CD4-positive, alpha-beta memory T cell (primary cell): ENCODE measurements around the gene P4HB. TPM values are rescaled to one million over a fixed set of nuclear protein-coding genes. Genes with fewer than 3 reads are reported as not detected.

Experiments
- CTCF ChIA-PET: fragments of 350-600 bp; sonication (Branson Sonifier 250); formaldehyde crosslinking; loops from one replicate; lab custom pipeline; 2021; ENCODE audit warnings: inconsistent platforms; ENCODE audit not compliant: partially characterized antibody; lab: Charles Lee
- POLR2A ChIA-PET: fragments of 350-600 bp; sonication (Branson Sonifier 250); formaldehyde crosslinking; loops from one replicate; lab custom pipeline; 2021; ENCODE audit not compliant: partially characterized antibody; lab: Charles Lee
- DNase-seq, 5 donors: peaks; one replicate each; pipeline versions ENCODE4 v3.0.0 to v3.0.0-alpha.2; 2020 to 2022; ENCODE audit warnings: mixed read lengths in 1 of 5
- H3K27ac ChIP-seq: one replicate; pipeline ENCODE4 v1.7.0; 2013; ENCODE audit warnings: low read depth, low read length
- H3K27me3 ChIP-seq: 2 replicates; pipeline ENCODE4 v1.7.0; 2013; ENCODE audit warnings: mild to moderate bottlenecking, low read length, moderate library complexity; ENCODE audit not compliant: insufficient read depth
- H3K36me3 ChIP-seq: 2 replicates; pipeline ENCODE4 v1.7.0; 2013; ENCODE audit warnings: mild to moderate bottlenecking, low read length, moderate library complexity; ENCODE audit not compliant: insufficient read depth
- H3K4me1 ChIP-seq: 2 replicates; pipeline ENCODE4 v1.7.0; 2013; ENCODE audit warnings: mild to moderate bottlenecking, low read length, moderate library complexity; ENCODE audit not compliant: insufficient read depth
- H3K4me3 ChIP-seq, 2 donors: one replicate each; pipeline ENCODE4 v1.7.0; 2013; ENCODE audit warnings: low read length in 2 of 2, mild to moderate bottlenecking in 1 of 2
- H3K9me3 ChIP-seq, 2 donors: one replicate each; pipeline ENCODE4 v1.7.0; 2013; ENCODE audit warnings: low read length in 2 of 2, control low read depth in 1 of 2; ENCODE audit not compliant: control insufficient read depth in 1 of 2
- H3K27ac Mint-ChIP-seq, 7 donors: one replicate each; pipeline ENCODE4 v1.8.0; 2020 to 2021; ENCODE audit warnings: mixed read lengths in 7 of 7, mild to moderate bottlenecking in 6 of 7, inconsistent platforms in 3 of 7, moderate library complexity in 3 of 7
- H3K27me3 Mint-ChIP-seq, 2 donors: one replicate each; pipeline ENCODE4 v1.8.0; 2020 to 2021; ENCODE audit warnings: mixed read lengths in 2 of 2
- H3K36me3 Mint-ChIP-seq, 2 donors: one replicate each; pipeline ENCODE4 v1.8.0; 2020 to 2021; ENCODE audit warnings: mixed read lengths in 2 of 2, inconsistent platforms in 1 of 2, mild to moderate bottlenecking in 1 of 2
- H3K4me1 Mint-ChIP-seq, 4 donors: one replicate each; pipeline ENCODE4 v1.8.0; 2020 to 2021; ENCODE audit warnings: mixed read lengths in 4 of 4, mild to moderate bottlenecking in 1 of 4
- H3K4me3 Mint-ChIP-seq, 8 donors: one replicate each; pipeline ENCODE4 v1.8.0; 2020 to 2021; ENCODE audit warnings: mixed read lengths in 8 of 8, mild to moderate bottlenecking in 7 of 8, moderate library complexity in 6 of 8, inconsistent platforms in 3 of 8
- H3K9me3 Mint-ChIP-seq, 8 donors: one replicate each; pipeline ENCODE4 v1.8.0; 2020 to 2021; ENCODE audit warnings: mixed read lengths in 8 of 8, mild to moderate bottlenecking in 5 of 8, inconsistent platforms in 3 of 8, moderate library complexity in 1 of 8
- intact Hi-C: fragments of 100-400 bp; cut with micrococcal nuclease; formaldehyde crosslinking; loops from one replicate; pipeline ENCODE4 v1.15.1; 2023
- polyA plus RNA-seq, 2 donors: library from polyadenylated mRNA; unstranded; fragments of 300-500 nt; fragmentation: Illumina TruSeq; gene quantifications; one replicate each; pipeline ENCODE4 v1.2.3, GENCODE V29; 2021
- total RNA-seq, 2 experiments: library from RNA; stranded (reverse); gene quantifications; one replicate each; pipeline ENCODE4 v1.2.3, GENCODE V29; 2021

P4HB gene
- total and polyA plus RNA-seq, 4 experiments from 2014 or later, result 272 to 409 (median 365) TPM

DNA sequence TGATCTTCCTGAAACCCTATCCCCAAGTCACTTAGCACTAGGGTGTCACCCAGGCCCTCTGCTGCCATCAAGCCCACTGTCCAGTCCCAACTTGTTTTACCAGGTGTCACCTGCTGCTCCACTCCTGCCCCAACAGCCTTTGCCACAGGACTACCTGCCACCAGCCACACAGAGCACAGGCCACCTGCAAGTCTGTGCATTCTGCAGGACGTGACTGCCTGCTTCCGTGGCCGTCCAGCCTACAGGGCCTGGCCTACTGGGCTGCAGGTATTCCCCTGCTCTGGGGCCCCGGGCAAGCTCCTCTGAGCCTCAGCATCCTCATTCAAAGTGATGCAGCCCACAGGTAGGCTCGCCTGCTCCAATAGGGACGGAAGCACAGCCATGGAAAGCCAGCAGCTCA is 30.5 kb downstream of the P4HB start:
- Histone ChIP-seq H3K9me3 (no peaks in the 10 kb centered on the region), H3K27me3 (no peaks in the 10 kb centered on the region), H3K4me1 (peaks cover 23% of the 10 kb centered on the region), H3K27ac (no peak overlapping the region), H3K36me3 (no peaks in the 10 kb centered on the region), H3K4me3 (no peak overlapping the region)
- Mint-ChIP-seq H3K9me3 (no peaks in the 10 kb centered on the region), H3K27ac (peak overlapping the region in 3 of 7 donors; percentile 29 to 96 (median 47)), H3K4me1 (peaks cover 15 to 40% (median 24%) of the 10 kb centered on the region in 4 donors), H3K27me3 (no peaks in the 10 kb centered on the region), H3K36me3 (peaks cover 5 to 10% of the 10 kb centered on the region in 2 donors), H3K4me3 (no peak overlapping the region)
- CTCF ChIA-PET, result no interaction called here
- POLR2A ChIA-PET, result no interaction called here
- intact Hi-C loops, result loop anchor here (5.0 kb wide), 1 partner anchor 42 kb away; the partner anchor contains the start of gene ARHGDIA
- no peak for DNase-seq

GRCh38 chr17:81828656-81829055 is 31.7 kb downstream of the P4HB start:
- Histone ChIP-seq H3K27me3 (no peaks in the 10 kb centered on the region), H3K9me3 (no peaks in the 10 kb centered on the region), H3K27ac (no peak overlapping the region), H3K36me3 (no peaks in the 10 kb centered on the region), H3K4me1 (peaks cover 19% of the 10 kb centered on the region), H3K4me3 (no peak overlapping the region)
- ChIA-PET POLR2A (no interaction called here), CTCF (no interaction called here)
- no peak for DNase-seq
- Mint-ChIP-seq H3K36me3 (peaks cover 5 to 12% of the 10 kb centered on the region in 2 donors), H3K4me1 (peaks cover 15 to 36% (median 21%) of the 10 kb centered on the region in 4 donors), H3K27ac (peak overlapping the region in 4 of 7 donors; percentile 22 to 64 (median 51)), H3K27me3 (no peaks in the 10 kb centered on the region), H3K9me3 (no peaks in the 10 kb centered on the region), H3K4me3 (peak overlapping the region in 1 of 8 donors; percentile 30)
- intact Hi-C loops, result no loop called here

- H3K4me1 Mint-ChIP-seq, result peaks cover 7 to 20% (median 8%) of the 10 kb centered on the region in 4 donors
- Histone ChIP-seq H3K36me3 (no peaks in the 10 kb centered on the region), H3K27ac (no peak overlapping the region), H3K27me3 (no peaks in the 10 kb centered on the region), H3K9me3 (no peaks in the 10 kb centered on the region), H3K4me3 (no peak overlapping the region), H3K4me1 (peaks cover 6% of the 10 kb centered on the region)
- peaks cover 5 to 9% of the 10 kb centered on the region in 2 donors for H3K36me3 Mint-ChIP-seq
- H3K9me3 Mint-ChIP-seq, result no peaks in the 10 kb centered on the region
- no peak for DNase-seq
- H3K27me3 Mint-ChIP-seq, result no peaks in the 10 kb centered on the region
- ChIA-PET CTCF (no interaction called here), POLR2A (no interaction called here)
- intact Hi-C loops, result no loop called here
- H3K27ac Mint-ChIP-seq, result peak overlapping the region in 2 of 7 donors; percentile 31 to 41
- H3K4me3 Mint-ChIP-seq, result peak overlapping the region in 1 of 8 donors; percentile 56
These were observed 34.4 kb downstream of the P4HB start for GRCh38 chr17:81825841-81826466.

GRCh38 chr17:81824595-81824994 is 35.7 kb downstream of the P4HB start:
- Mint-ChIP-seq H3K27me3 (no peaks in the 10 kb centered on the region), H3K27ac (no peak overlapping the region), H3K36me3 (peaks cover 5 to 8% of the 10 kb centered on the region in 2 donors), H3K4me3 (no peak overlapping the region), H3K9me3 (no peaks in the 10 kb centered on the region), H3K4me1 (peaks cover 6 to 17% (median 8%) of the 10 kb centered on the region in 4 donors)
- H3K27me3 ChIP-seq, result no peaks in the 10 kb centered on the region
- POLR2A ChIA-PET, result interaction anchor here (1.3 kb wide), 1 partner anchor 17 kb away, joined by 3 read pairs; no protein-coding TSS in a partner anchor
- H3K4me1 ChIP-seq, result peaks cover 6% of the 10 kb centered on the region
- H3K36me3 ChIP-seq, result no peaks in the 10 kb centered on the region
- no peak for DNase-seq
- intact Hi-C loops, result no loop called here
- no peak overlapping the region for H3K27ac ChIP-seq
- no peak overlapping the region for H3K4me3 ChIP-seq
- H3K9me3 ChIP-seq, result no peaks in the 10 kb centered on the region
- CTCF ChIA-PET, result no interaction called here

DNA sequence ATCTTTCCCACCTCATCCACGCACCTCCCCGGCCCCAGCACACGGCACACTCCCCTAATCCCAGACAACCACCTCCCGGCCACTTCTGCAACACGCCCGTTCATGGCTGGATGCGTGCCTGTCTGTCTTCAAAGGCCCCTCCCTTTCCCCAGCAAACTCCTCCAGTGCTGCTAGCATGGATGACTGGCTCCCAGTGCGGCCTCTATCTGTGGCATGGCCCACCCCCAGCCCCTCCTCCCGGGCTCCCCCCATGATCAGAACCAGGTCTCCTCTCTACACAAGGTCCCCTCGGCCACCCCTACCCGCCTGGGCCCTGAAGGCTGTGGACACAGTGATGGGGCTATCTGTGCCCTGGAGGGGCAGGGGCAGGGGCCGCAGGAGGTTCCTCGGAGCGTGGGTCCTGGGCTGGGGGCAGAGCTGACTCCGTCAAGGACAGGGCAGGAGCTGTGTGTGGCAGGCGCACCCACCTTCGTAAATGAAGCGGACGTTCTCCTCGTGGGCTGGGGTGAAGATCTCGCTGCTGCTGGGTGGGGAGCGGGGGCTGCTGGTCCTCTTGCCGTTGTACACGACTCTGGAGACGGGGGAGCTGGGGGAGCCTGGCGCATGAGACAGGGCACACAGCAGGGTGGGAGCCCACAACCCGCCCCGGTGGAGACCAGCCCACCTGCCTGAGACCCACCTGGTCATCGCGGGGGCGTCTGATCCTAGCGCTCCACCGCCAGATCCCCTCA is 36.4 kb downstream of the P4HB start:
- H3K27me3 ChIP-seq, result no peaks in the 10 kb centered on the region
- H3K4me1 ChIP-seq, result peaks cover 6% of the 10 kb centered on the region
- no peaks in the 10 kb centered on the region for H3K9me3 Mint-ChIP-seq
- no peak overlapping the region for H3K4me3 Mint-ChIP-seq
- CTCF ChIA-PET, result no interaction called here
- no peaks in the 10 kb centered on the region for H3K27me3 Mint-ChIP-seq
- DNase-seq, result no peak
- no peaks in the 10 kb centered on the region for H3K9me3 ChIP-seq
- intact Hi-C loops, result no loop called here
- no peak overlapping the region for H3K27ac ChIP-seq
- H3K36me3 ChIP-seq, result no peaks in the 10 kb centered on the region
- no peak overlapping the region for H3K4me3 ChIP-seq
- H3K36me3 Mint-ChIP-seq, result peaks cover 5 to 7% of the 10 kb centered on the region in 2 donors
- POLR2A ChIA-PET, result interaction anchor here (1.3 kb wide), 1 partner anchor 17 kb away, joined by 3 read pairs; no protein-coding TSS in a partner anchor
- peaks cover 5 to 13% (median 9%) of the 10 kb centered on the region in 4 donors for H3K4me1 Mint-ChIP-seq
- no peak overlapping the region for H3K27ac Mint-ChIP-seq

DNA sequence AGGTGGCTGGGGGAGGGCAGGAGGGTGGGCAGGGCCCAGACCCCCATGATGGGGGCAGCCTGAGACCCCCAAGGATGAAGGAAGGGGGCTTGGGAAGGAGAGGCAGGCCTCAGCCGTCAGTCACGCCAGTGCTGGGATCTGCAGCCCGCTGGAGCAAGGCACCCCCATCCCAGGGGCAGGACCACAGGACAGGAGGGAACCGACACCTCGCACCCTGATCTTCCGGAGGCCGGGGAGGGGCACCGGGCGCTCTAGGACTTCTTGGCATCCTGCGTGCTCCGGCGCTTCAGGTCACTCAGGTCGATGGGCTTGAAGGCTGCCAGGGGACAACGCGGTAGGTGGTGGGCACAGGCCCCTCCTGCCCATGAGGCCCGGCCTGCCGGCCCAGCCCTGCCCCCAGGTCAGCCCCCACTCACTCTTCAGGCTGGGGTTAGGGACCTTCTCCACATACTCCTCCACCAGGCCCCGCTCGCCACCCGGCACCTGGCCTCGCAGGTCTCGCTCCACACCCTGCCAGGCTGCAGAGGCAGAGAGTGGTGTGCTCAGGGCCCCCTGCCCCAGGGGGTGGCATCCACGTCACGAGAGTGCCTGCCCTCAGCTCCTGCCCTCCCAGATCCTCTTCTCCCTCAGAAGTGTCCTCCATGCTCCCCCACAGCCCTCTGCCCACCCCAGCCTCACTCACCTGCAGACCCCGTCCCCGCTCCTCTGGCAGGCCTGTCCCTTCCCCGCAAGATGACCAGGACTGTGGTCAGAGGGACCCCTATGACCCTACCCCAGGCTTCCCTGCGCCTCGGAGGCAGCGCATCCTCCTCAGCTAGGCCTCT is 37.1 kb downstream of the P4HB start:
- no peaks in the 10 kb centered on the region for H3K9me3 Mint-ChIP-seq
- H3K27ac Mint-ChIP-seq, result no peak overlapping the region
- peaks cover 6% of the 10 kb centered on the region for H3K4me1 ChIP-seq
- DNase-seq, result no peak
- H3K27me3 ChIP-seq, result no peaks in the 10 kb centered on the region
- no peaks in the 10 kb centered on the region for H3K36me3 ChIP-seq
- H3K4me3 Mint-ChIP-seq, result no peak overlapping the region
- no peaks in the 10 kb centered on the region for H3K27me3 Mint-ChIP-seq
- peaks cover 5 to 6% of the 10 kb centered on the region in 2 donors for H3K36me3 Mint-ChIP-seq
- no peaks in the 10 kb centered on the region for H3K9me3 ChIP-seq
- intact Hi-C loops, result no loop called here
- no peak overlapping the region for H3K4me3 ChIP-seq
- CTCF ChIA-PET, result no interaction called here
- peaks cover 2 to 7% (median 5%) of the 10 kb centered on the region in 4 donors for H3K4me1 Mint-ChIP-seq
- POLR2A ChIA-PET, result no interaction called here
- no peak overlapping the region for H3K27ac ChIP-seq

- Mint-ChIP-seq H3K4me3 (no peak overlapping the region), H3K27me3 (no peaks in the 10 kb centered on the region), H3K4me1 (peaks cover 2 to 6% (median 5%) of the 10 kb centered on the region in 4 donors), H3K36me3 (peaks cover 5 to 6% of the 10 kb centered on the region in 2 donors), H3K27ac (no peak overlapping the region), H3K9me3 (no peaks in the 10 kb centered on the region)
- CTCF ChIA-PET, result interaction anchor here (1.0 kb wide), 1 partner anchor 45 kb away, joined by 3 read pairs; no protein-coding TSS in a partner anchor
- H3K36me3 ChIP-seq, result no peaks in the 10 kb centered on the region
- no peaks in the 10 kb centered on the region for H3K27me3 ChIP-seq
- H3K9me3 ChIP-seq, result no peaks in the 10 kb centered on the region
- H3K4me1 ChIP-seq, result peaks cover 6% of the 10 kb centered on the region
- H3K27ac ChIP-seq, result no peak overlapping the region
- no peak overlapping the region for H3K4me3 ChIP-seq
- intact Hi-C loops, result no loop called here
- DNase-seq, result no peak
- POLR2A ChIA-PET, result interaction anchor here (1.0 kb wide), 1 partner anchor 105 kb away, joined by 3 read pairs; the partner anchor contains the start of gene MAFG
These were observed 38.1 kb downstream of the P4HB start for GRCh38 chr17:81822312-81822637.
